Measurements from ENCODE around the gene STAT5B. TPM values are rescaled to one million over a fixed set of nuclear protein-coding genes. Genes with fewer than 3 reads are reported as not detected.
"Not testable (repeated sequence)": the region's sequence is repeated elsewhere in the genome, so short reads cannot be mapped to it uniquely, and the experiment has no call there.

Gene STAT5B
- total RNA-seq, 3 donors from 2014 or later, result 97.2 to 130 (median 101) TPM

DNA sequence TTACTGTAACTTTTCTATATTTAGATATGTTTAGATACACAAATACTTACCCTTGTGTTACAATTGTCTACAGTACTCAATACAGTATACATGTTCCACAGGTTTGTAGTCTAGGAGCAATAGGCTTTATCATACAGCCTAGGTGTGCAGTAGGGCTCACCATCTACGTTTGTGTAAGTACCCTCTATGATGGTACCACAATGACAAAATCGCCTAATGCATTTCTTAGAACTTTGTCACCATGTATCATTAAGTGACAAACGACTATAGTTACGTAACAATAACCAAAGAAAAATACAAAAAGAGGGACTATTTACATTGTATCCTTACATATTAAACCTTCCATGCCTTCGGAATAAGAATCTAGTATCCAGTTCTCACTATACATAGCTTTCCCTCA, 8.0 kb downstream of the STAT5B start:
- H3K27ac ChIP-seq, result no peak overlapping the region
- H3K9me3 ChIP-seq, result no peaks in the 10 kb centered on the region
- intact Hi-C loops (cut with DNase I; ENCODE audit: low total_unique reads), result no loop called here
- H3K27me3 ChIP-seq, result no peaks in the 10 kb centered on the region
- no peak for DNase-seq (ENCODE audit: low spot score in 2 of 2)
- no peaks in the 10 kb centered on the region for H3K36me3 ChIP-seq
- TF ChIP-seq POLR2AphosphoS5 (IDR thresholded peaks at IDR 0.05), result no peak
- TF ChIP-seq, protein P1, sequence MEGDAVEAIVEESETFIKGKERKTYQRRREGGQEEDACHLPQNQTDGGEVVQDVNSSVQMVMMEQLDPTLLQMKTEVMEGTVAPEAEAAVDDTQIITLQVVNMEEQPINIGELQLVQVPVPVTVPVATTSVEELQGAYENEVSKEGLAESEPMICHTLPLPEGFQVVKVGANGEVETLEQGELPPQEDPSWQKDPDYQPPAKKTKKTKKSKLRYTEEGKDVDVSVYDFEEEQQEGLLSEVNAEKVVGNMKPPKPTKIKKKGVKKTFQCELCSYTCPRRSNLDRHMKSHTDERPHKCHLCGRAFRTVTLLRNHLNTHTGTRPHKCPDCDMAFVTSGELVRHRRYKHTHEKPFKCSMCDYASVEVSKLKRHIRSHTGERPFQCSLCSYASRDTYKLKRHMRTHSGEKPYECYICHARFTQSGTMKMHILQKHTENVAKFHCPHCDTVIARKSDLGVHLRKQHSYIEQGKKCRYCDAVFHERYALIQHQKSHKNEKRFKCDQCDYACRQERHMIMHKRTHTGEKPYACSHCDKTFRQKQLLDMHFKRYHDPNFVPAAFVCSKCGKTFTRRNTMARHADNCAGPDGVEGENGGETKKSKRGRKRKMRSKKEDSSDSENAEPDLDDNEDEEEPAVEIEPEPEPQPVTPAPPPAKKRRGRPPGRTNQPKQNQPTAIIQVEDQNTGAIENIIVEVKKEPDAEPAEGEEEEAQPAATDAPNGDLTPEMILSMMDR (IDR thresholded peaks at IDR 0.05), result no peak
- TF ChIP-seq POLR2A (IDR thresholded peaks at IDR 0.05), result no peak
- peaks cover 0 to 7% of the 10 kb centered on the region in 2 donors for H3K4me1 ChIP-seq
- H3K4me3 ChIP-seq, result no peak overlapping the region

DNA sequence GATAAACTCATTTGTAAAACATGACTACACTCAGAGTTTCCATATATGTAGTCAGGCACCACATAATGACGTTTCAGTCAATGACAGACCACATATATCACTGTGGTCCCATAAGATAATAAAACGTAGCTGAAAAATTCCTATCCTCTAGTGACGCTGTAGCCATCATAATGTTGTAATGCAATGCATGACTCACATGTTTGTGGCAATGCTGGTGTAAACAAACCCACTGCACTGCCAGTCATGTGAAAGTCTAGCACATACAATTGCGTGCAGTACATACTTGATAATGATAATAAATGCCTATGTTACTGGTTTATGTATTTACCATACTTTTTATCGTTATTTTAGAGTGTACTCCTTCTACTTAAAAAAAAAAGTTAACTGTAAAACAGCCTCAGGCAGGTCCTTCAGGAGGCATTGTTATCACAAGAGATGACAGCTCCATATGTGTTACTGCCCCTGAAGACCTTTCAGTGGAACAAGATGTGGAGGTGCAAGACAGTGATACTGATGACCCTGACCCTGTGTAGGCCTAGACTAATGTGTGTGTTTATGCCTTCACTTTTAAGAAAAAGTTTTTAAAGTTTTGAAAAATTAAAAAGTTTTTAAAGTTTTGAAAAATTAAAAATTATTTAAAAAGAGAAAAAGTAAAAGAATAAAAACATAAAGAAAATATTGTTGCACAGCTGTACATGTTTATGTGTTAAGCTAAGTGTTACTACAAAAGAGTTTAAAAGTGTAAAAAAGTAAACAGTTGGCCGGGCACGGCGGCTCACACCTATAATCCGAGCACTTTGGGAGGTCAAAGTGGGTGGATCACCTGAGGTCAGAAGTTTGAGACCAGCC, 9.0 kb downstream of the STAT5B start:
- Histone ChIP-seq H3K36me3 (no peaks in the 10 kb centered on the region), H3K27ac (no peak overlapping the region), H3K9me3 (no peaks in the 10 kb centered on the region), H3K4me3 (no peak overlapping the region), H3K27me3 (no peaks in the 10 kb centered on the region), H3K4me1 (peaks cover 0 to 7% of the 10 kb centered on the region in 2 donors)
- intact Hi-C loops (cut with DNase I; ENCODE audit: low total_unique reads), result no loop called here
- DNase-seq (ENCODE audit: low spot score in 2 of 2), result no peak
- TF ChIP-seq POLR2A (IDR thresholded peaks at IDR 0.05) (no peak), POLR2AphosphoS5 (IDR thresholded peaks at IDR 0.05) (no peak)
- TF ChIP-seq, protein P1 (IDR thresholded peaks at IDR 0.05), result no peak

DNA sequence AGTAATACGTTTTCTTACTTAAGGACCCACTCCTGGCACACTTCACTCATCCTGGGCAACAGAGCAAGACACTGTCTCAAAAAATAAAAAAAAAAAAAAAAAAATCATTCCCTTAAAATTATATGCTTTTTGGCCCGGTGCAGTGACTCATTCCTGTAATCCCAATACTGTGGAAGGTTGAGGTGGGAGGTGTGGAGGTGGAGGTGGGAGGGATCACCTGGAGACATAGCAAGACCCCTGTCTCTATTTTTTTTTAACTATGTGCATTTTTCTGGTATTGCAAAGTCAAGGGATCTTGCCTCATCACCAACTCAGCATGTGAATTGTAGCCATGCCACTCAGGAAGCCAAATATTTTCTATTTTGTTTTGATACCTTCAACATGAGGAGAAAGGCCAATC, 9.7 kb downstream of the STAT5B start:
- no peaks in the 10 kb centered on the region for H3K36me3 ChIP-seq
- no peak overlapping the region for H3K4me3 ChIP-seq
- peaks cover 0 to 7% of the 10 kb centered on the region in 2 donors for H3K4me1 ChIP-seq
- intact Hi-C loops (cut with DNase I; ENCODE audit: low total_unique reads), result no loop called here
- H3K27ac ChIP-seq, result no peak overlapping the region
- no peak for TF ChIP-seq POLR2AphosphoS5 (IDR thresholded peaks at IDR 0.05)
- TF ChIP-seq, protein P1 (IDR thresholded peaks at IDR 0.05), result no peak
- TF ChIP-seq POLR2A (IDR thresholded peaks at IDR 0.05), result no peak
- H3K9me3 ChIP-seq, result no peaks in the 10 kb centered on the region
- no peaks in the 10 kb centered on the region for H3K27me3 ChIP-seq
- no peak for DNase-seq (ENCODE audit: low spot score in 2 of 2)

DNA sequence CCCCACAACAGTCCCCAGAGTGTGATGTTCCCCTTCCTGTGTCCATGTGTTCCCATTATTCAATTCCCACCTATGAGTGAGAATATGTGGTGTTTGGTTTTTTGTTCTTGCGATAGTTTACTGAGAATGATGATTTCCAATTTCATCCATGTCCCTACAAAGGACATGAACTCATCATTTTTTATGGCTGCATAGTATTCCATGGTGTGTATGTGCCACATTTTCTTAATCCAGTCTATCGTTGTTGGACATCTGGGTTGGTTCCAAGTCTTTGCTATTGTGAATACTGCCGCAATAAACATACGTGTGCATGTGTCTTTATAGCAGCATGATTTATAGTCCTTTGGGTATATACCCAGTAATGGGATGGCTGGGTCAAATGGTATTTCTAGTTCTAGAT, 11.8 kb downstream of the STAT5B start:
- DNase-seq (ENCODE audit: low spot score in 2 of 2); H3K36me3 ChIP-seq; H3K27me3 ChIP-seq; H3K27ac ChIP-seq; H3K4me1 ChIP-seq; intact Hi-C loops (cut with DNase I; ENCODE audit: low total_unique reads); H3K4me3 ChIP-seq; H3K9me3 ChIP-seq: not testable (repeated sequence)

DNA sequence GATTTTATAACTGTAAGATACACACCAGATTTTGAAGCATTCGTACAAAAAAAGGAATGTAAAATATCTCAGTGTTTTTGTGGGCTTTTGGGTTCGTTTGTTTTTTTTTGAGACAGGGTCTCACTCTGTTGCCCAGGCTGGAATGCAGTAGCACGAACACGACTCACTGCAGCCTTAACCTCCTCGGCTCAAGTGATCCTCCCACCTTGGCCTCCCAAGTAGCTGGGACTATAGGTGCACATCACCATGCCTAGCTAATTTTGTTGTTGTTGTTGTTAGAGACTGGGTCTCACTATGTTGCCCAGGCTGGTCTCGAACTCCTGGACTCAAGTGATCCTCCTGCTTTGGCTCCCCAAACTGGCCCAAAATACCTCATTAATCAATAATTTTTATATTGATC, 15.9 kb downstream of the STAT5B start:
- H3K36me3 ChIP-seq, result no peaks in the 10 kb centered on the region
- H3K4me3 ChIP-seq, result no peak overlapping the region
- intact Hi-C loops (cut with DNase I; ENCODE audit: low total_unique reads), result no loop called here
- no peak for DNase-seq (ENCODE audit: low spot score in 2 of 2)
- H3K9me3 ChIP-seq, result no peaks in the 10 kb centered on the region
- H3K27ac ChIP-seq, result no peak overlapping the region
- no peaks in the 10 kb centered on the region for H3K27me3 ChIP-seq
- no peaks in the 10 kb centered on the region for H3K4me1 ChIP-seq
- TF ChIP-seq POLR2A (IDR thresholded peaks at IDR 0.05) (no peak), POLR2AphosphoS5 (IDR thresholded peaks at IDR 0.05) (no peak)
- TF ChIP-seq, protein P1 (IDR thresholded peaks at IDR 0.05), result no peak
